Endothelial cell of umbilical vein (primary cell): ENCODE results near the gene FBXO8. TPM values are rescaled to one million over a fixed set of nuclear protein-coding genes. Genes with fewer than 3 reads are reported as not detected.

ENCODE experiments used
- BruUV-seq: library from RNA; stranded (reverse); fragments of 400-500 nt; replicated peaks from 2 replicates; lab custom pipeline; 2021; lab: Mats Ljungman, UMichigan
- CTCF ChIA-PET: fragments of 300-600, 350-600 bp; sonication (Branson Sonifier 250); formaldehyde crosslinking; loops from one replicate; lab custom pipeline; 2021; ENCODE audit warnings: antibody characterized with exemption, inconsistent platforms; lab: Charles Lee
- POLR2A ChIA-PET: fragments of 300-600, 350-600 bp; sonication (Branson Sonifier 250); formaldehyde crosslinking; loops from one replicate; lab custom pipeline; 2021; ENCODE audit warnings: antibody characterized with exemption, inconsistent platforms; lab: Charles Lee
- DNase-seq: peaks from one replicate; pipeline ENCODE4 v3.0.0-alpha.2; 2011; ENCODE audit warnings: low read depth, low spot score
- FAIRE-seq: peaks from 2 replicates; lab custom pipeline; 2011; peaks lifted over from hg19 to GRCh38; lab: Jason Lieb, UNC
- H2AFZ ChIP-seq: 2 replicates; pipeline ENCODE4 v1.6.0; 2012; ENCODE audit warnings: low read depth, low read length, control low read depth, inconsistent platforms
- H3K27ac ChIP-seq: 2 replicates; pipeline ENCODE4 v1.5.1; 2011; ENCODE audit warnings: low read depth, mild to moderate bottlenecking, control low read depth, low read length, moderate library complexity; ENCODE audit not compliant: insufficient read depth
- H3K27me3 ChIP-seq, 2 experiments: 2 replicates each; pipeline versions ENCODE4 v1.6.0 to v1.6.1; 2011; ENCODE audit warnings: low read length in 2 of 2, mixed read lengths in 1 of 2; ENCODE audit not compliant: control insufficient read depth in 2 of 2, insufficient read depth in 2 of 2
- H3K36me3 ChIP-seq, 2 experiments: 2 replicates in 1 of 2; 3 replicates in 1 of 2; pipeline ENCODE4 v1.5.1; 2011; ENCODE audit warnings: low read length in 2 of 2, mild to moderate bottlenecking in 1 of 2, moderate library complexity in 1 of 2; ENCODE audit not compliant: control insufficient read depth in 2 of 2, insufficient read depth in 2 of 2; ENCODE audit errors: extremely low read depth in 1 of 2
- H3K4me1 ChIP-seq: 3 replicates; pipeline ENCODE4 v1.5.1; 2011; ENCODE audit warnings: mild to moderate bottlenecking, low read length; ENCODE audit not compliant: control insufficient read depth, insufficient read depth; ENCODE audit errors: extremely low read depth
- H3K4me2 ChIP-seq: 2 replicates; pipeline ENCODE4 v1.6.1; 2011; ENCODE audit warnings: low read length, control low read depth, mixed read lengths; ENCODE audit not compliant: insufficient read depth
- H3K4me3 ChIP-seq, 3 experiments: fragments of 200-600 bp in 1 of 3; sonication (generic), shearing (Covaris generic) in 1 of 3; replicated peaks in 1 of 3; 2 replicates each; pipeline ENCODE4 v1.5.1; 2011 to 2016; ENCODE audit warnings: control low read depth in 3 of 3, low read length in 3 of 3, mild to moderate bottlenecking in 2 of 3, inconsistent platforms in 1 of 3, low read depth in 1 of 3, moderate library complexity in 1 of 3; ENCODE audit not compliant: insufficient read depth in 1 of 3
- H3K79me2 ChIP-seq: 2 replicates; pipeline ENCODE4 v1.6.0; 2012; ENCODE audit warnings: low read length, inconsistent platforms; ENCODE audit not compliant: control insufficient read depth, insufficient read depth
- H3K9ac ChIP-seq: replicated peaks from 2 replicates; pipeline ENCODE3; 2011; ENCODE audit warnings: low read length, control low read depth; ENCODE audit not compliant: insufficient read depth; ENCODE audit errors: extremely low read depth
- H3K9me1 ChIP-seq: replicated peaks from 3 replicates; pipeline ENCODE4 v1.6.0; 2011; ENCODE audit warnings: mild to moderate bottlenecking, low read length; ENCODE audit not compliant: control insufficient read depth, insufficient read depth; ENCODE audit errors: extremely low read depth
- H3K9me3 ChIP-seq: replicated peaks from 2 replicates; pipeline ENCODE4 v1.5.1; 2012; ENCODE audit warnings: low read length, inconsistent platforms; ENCODE audit not compliant: control insufficient read depth, insufficient read depth
- H4K20me1 ChIP-seq: replicated peaks from 2 replicates; pipeline ENCODE3; 2011; ENCODE audit warnings: mild to moderate bottlenecking, low read length; ENCODE audit not compliant: control insufficient read depth, insufficient read depth; ENCODE audit errors: extremely low read depth
- FOS ChIP-seq: IDR thresholded peaks from 2 replicates; pipeline ENCODE4 v1.6.1; 2011; ENCODE audit warnings: mild to moderate bottlenecking, low read length, moderate library complexity, borderline replicate concordance; ENCODE audit not compliant: insufficient read depth
- JUN ChIP-seq: IDR thresholded peaks from 2 replicates; pipeline ENCODE4 v1.6.1; 2011; ENCODE audit warnings: borderline replicate concordance, low read depth; ENCODE audit not compliant: insufficient read length, insufficient read depth
- POLR2AphosphoS5 ChIP-seq: IDR thresholded peaks from 2 replicates; pipeline ENCODE4 v1.6.1; 2012; ENCODE audit warnings: low read depth, mild to moderate bottlenecking, control low read depth, low read length, moderate library complexity; ENCODE audit not compliant: insufficient read depth
- dilution Hi-C: fragments of 300-500 bp; cut with MboI; formaldehyde crosslinking; loops from one replicate; pipeline ENCODE4 v1.15.0; 2019; ENCODE audit warnings: low sequenced_read_pairs; ENCODE audit not compliant: extremely low pct_ligation_motif_present
- intact Hi-C: fragments of 100-400 bp; cut with micrococcal nuclease; formaldehyde crosslinking; loops from one replicate; pipeline ENCODE4 v1.10.0; 2022
- polyA plus RNA-seq, 4 experiments: library from polyadenylated mRNA; depleted of rRNA in 3 of 4; stranded (reverse) in 3 of 4; unstranded in 1 of 4; fragments of >200 nt; gene quantifications; 2 replicates each; pipeline versions ENCODE4 v1.2.1 to v1.2.3, GENCODE V29; 2011 to 2012; ENCODE audit warnings: missing spikeins in 1 of 4
- total RNA-seq: library from RNA; stranded (reverse); gene quantifications from 2 replicates; pipeline ENCODE4 v1.2.3, GENCODE V29; 2021
- TF ChIP-seq, protein P1 (sequence below), 2 donors: IDR thresholded peaks; 1 replicate in 1 of 2; 2 replicates in 1 of 2; pipeline ENCODE4 v1.5.1; 2011; ENCODE audit warnings: low read length in 2 of 2, mild to moderate bottlenecking in 2 of 2, moderate library complexity in 2 of 2, control low read depth in 1 of 2, inconsistent platforms in 1 of 2, low read depth in 1 of 2; ENCODE audit not compliant: insufficient read depth in 1 of 2; ENCODE audit errors: extremely low read depth in 1 of 2

FBXO8 gene
- total and polyA plus RNA-seq, 2 donors (not counting 3 experiments of a cell fraction or from before 2014, with no cell fraction given) = 9.9 to 14.5 TPM

DNA sequence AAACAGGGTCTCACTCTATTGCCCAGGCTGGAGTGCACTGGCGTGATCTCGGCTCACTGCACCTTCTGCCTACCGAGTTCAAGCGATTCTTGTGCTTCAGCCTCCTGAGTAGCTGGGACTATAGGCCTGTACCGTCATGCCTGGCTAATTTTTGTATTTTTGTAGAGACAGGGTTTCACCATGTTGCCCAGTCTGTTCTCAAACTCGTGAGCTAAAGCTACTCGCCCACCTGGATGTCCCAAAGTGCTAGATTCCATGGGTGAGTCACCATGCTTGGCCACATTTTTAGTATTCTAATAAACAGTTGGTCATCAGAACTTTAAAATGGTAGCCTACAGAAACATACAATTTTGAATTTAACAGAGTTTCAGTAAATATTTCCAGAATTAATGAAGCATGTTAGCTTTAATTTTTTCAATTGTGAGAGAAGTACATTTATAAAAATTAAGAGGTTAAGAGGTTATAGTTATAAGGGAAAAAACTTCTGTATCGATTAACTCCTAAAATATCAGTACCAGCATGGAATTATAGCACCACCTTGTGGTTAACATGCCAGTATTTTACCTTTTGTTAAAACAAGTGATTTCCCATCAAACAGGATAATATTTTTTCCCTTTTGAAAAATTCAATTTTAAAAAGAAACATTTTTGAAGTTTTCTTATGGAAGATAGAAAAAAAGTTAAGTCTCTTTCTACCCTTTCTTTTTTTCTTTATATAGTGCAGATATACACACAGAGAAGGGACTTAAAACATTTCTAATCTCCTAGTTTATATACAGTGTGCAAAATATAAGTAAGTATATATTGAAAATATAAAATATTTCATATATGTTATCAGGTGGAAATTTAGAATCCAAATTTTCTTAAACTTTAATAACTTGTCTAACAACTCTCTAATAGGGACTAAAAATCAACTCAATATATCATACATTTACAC lies 35.6 kb upstream of the FBXO8 start:
- peak; percentile 80 for FAIRE-seq
- H3K27me3 ChIP-seq = no peaks in the 10 kb centered on the region
- intact Hi-C loops = loop anchor here (1.0 to 10.0 kb wide), 6 partner anchors 97 to 984 kb away; partner anchors contain the start of gene HMGB2
- H3K27ac ChIP-seq = no peak overlapping the region
- H3K9me1 ChIP-seq = no peaks in the 10 kb centered on the region
- H3K9me3 ChIP-seq = no peaks in the 10 kb centered on the region
- H3K4me1 ChIP-seq = peaks cover 3% of the 10 kb centered on the region
- no peak overlapping the region for H3K4me3 ChIP-seq
- H3K4me2 ChIP-seq = no peak overlapping the region
- no peaks in the 10 kb centered on the region for H4K20me1 ChIP-seq
- ChIA-PET CTCF (interaction anchor here (0.5 to 1.6 kb wide), 11 partner anchors 13 to 1000 kb away, joined by 3 to 12 read pairs (median 4); partner anchors contain the start of genes CEP44 and FBXO8), POLR2A (no interaction called here)
- DNase-seq = peak; percentile 45
- no TSS peak for BruUV-seq
- H2AFZ ChIP-seq = no peak overlapping the region
- H3K36me3 ChIP-seq = no peaks in the 10 kb centered on the region
- no peak overlapping the region for H3K9ac ChIP-seq
- dilution Hi-C loops = no loop called here
- no peak for TF ChIP-seq POLR2AphosphoS5
- TF ChIP-seq, protein P1, sequence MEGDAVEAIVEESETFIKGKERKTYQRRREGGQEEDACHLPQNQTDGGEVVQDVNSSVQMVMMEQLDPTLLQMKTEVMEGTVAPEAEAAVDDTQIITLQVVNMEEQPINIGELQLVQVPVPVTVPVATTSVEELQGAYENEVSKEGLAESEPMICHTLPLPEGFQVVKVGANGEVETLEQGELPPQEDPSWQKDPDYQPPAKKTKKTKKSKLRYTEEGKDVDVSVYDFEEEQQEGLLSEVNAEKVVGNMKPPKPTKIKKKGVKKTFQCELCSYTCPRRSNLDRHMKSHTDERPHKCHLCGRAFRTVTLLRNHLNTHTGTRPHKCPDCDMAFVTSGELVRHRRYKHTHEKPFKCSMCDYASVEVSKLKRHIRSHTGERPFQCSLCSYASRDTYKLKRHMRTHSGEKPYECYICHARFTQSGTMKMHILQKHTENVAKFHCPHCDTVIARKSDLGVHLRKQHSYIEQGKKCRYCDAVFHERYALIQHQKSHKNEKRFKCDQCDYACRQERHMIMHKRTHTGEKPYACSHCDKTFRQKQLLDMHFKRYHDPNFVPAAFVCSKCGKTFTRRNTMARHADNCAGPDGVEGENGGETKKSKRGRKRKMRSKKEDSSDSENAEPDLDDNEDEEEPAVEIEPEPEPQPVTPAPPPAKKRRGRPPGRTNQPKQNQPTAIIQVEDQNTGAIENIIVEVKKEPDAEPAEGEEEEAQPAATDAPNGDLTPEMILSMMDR (IDR thresholded peaks at IDR 0.05; ENCODE audit: extremely low read depth in 1 of 2, insufficient read depth in 1 of 2, low read depth in 1 of 2, low read length in 2 of 2) = peak; percentile 21 to 25
- H3K79me2 ChIP-seq = no peaks in the 10 kb centered on the region

DNA sequence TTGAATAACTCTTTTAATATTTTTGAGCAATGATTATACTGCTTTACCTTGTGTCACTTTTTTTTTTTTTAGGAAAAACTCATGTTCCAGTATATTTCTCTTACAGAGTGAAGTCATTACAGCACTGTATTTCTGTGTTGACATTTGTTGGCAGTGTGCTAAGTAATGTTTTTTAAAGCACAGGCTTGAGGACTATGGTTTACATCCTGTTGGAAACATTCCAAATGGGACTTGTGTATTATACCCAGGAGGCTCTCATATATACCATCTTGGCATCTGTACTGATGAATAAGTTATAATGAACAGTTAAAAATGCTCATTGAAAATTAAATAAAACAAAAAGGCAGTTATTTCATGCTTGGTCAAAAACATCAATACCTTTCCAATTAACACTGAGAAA lies 34.1 kb upstream of the FBXO8 start:
- BruUV-seq = no TSS peak
- Histone ChIP-seq H3K27me3 (no peaks in the 10 kb centered on the region), H3K4me2 (no peak overlapping the region), H3K79me2 (no peaks in the 10 kb centered on the region), H3K9me3 (no peaks in the 10 kb centered on the region), H3K36me3 (no peaks in the 10 kb centered on the region), H4K20me1 (no peaks in the 10 kb centered on the region), H2AFZ (no peak overlapping the region), H3K27ac (no peak overlapping the region), H3K9me1 (no peaks in the 10 kb centered on the region), H3K9ac (no peak overlapping the region), H3K4me1 (peaks cover 3% of the 10 kb centered on the region), H3K4me3 (no peak overlapping the region)
- intact Hi-C loops = loop anchor here (10.0 kb wide), 2 partner anchors 193 to 983 kb away; partner anchors contain the start of gene HMGB2
- ChIA-PET CTCF (no interaction called here), POLR2A (no interaction called here)
- TF ChIP-seq FOS = no peak
- no peak for TF ChIP-seq JUN
- dilution Hi-C loops = no loop called here
- no peak for FAIRE-seq
- peak; percentile 66 for DNase-seq
